ENCODE measurements around the gene RAET1G.
"Not testable (repeated sequence)": the region's sequence is repeated elsewhere in the genome, so short reads cannot be mapped to it uniquely, and the experiment has no call there.

The RAET1G gene

DNA sequence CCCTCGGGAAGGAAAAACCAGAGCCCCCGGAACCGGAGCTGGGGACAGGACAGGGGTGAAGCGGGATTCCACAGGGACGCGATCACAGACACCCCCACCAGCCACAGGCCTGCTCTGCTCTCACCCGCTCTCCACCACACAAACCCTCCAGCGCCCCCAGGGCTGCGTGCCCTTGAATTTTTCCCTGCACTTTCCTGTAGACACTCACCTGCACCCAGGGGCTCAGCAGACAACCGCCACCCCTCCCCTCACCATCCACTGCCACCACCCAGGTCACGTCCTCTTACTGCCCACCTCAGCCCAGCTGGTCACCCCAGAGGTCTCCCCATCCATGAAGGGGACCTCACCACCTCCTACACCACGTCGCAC, 19.5 kb upstream of the RAET1G start:
- H3K4me3 ChIP-seq (ENCODE audit: low read depth, low read length) = peak overlapping the region; percentile 68
- no peak for DNase-seq (ENCODE audit: low read depth)
- TF ChIP-seq, protein P1, sequence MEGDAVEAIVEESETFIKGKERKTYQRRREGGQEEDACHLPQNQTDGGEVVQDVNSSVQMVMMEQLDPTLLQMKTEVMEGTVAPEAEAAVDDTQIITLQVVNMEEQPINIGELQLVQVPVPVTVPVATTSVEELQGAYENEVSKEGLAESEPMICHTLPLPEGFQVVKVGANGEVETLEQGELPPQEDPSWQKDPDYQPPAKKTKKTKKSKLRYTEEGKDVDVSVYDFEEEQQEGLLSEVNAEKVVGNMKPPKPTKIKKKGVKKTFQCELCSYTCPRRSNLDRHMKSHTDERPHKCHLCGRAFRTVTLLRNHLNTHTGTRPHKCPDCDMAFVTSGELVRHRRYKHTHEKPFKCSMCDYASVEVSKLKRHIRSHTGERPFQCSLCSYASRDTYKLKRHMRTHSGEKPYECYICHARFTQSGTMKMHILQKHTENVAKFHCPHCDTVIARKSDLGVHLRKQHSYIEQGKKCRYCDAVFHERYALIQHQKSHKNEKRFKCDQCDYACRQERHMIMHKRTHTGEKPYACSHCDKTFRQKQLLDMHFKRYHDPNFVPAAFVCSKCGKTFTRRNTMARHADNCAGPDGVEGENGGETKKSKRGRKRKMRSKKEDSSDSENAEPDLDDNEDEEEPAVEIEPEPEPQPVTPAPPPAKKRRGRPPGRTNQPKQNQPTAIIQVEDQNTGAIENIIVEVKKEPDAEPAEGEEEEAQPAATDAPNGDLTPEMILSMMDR (conservative IDR thresholded peaks at IDR 0.05; ENCODE audit: low read depth, low read length) = no peak

DNA sequence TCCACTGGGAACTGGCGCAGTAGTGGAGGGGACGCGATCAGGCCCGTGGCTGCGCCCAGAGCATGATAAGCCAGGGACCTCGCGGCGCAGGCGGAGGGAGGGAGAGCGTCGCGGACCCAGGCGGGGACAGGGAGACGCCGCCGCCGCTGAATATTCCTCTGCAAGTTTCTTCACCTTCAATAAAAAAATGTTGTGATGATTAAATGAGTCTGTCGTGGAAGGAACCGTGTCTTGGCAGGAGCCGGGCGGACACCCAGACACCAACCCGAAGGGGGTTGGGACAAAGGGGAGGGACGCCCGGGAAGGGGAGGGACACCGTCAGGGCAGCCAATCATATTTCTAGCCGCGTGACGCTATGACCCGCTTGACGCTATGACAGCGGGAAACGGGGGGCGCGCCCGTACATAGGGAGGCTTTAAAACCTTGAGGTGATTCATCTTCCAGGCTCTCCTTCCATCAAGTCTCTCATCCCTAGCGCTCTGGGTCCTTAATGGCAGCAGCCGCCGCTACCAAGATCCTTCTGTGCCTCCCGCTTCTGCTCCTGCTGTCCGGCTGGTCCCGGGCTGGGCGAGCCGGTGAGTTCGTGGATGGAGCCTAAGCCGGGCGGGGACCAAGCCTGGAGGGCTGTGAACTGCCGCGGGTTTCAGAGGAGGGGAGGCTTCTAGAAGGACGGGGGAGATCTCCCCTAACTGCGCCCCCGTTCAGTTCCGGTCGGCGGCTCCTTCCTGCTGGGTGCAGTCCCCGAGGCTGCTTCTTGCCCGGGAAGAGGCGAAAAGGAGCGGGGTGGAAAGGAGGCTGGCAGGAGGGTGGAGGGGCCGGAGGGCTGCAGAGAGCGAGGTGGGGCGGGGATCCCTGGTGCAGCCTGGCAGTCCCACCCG, 18.9 kb upstream of the RAET1G start, which contains the start of gene ULBP2:
Gene ULBP2, plus strand, starts transcription at position 432 of the 878 bp plus-strand sequence. Its CDS starts 59 bp downstream, at position 491.
- TF ChIP-seq, protein P1 (conservative IDR thresholded peaks at IDR 0.05; ENCODE audit: low read depth, low read length) = no peak
- peak; percentile 93 for DNase-seq (ENCODE audit: low read depth)
- peak within 1 kb of the TSS; percentile 68 for H3K4me3 ChIP-seq (ENCODE audit: low read depth, low read length)

- no peak for DNase-seq (ENCODE audit: low read depth)
- H3K4me3 ChIP-seq (ENCODE audit: low read depth, low read length) = no peak overlapping the region
- TF ChIP-seq, protein P1 (conservative IDR thresholded peaks at IDR 0.05; ENCODE audit: low read depth, low read length) = no peak
Measured at GRCh38 chr6:149940672-149940982, 17.7 kb upstream of the RAET1G start.

DNA sequence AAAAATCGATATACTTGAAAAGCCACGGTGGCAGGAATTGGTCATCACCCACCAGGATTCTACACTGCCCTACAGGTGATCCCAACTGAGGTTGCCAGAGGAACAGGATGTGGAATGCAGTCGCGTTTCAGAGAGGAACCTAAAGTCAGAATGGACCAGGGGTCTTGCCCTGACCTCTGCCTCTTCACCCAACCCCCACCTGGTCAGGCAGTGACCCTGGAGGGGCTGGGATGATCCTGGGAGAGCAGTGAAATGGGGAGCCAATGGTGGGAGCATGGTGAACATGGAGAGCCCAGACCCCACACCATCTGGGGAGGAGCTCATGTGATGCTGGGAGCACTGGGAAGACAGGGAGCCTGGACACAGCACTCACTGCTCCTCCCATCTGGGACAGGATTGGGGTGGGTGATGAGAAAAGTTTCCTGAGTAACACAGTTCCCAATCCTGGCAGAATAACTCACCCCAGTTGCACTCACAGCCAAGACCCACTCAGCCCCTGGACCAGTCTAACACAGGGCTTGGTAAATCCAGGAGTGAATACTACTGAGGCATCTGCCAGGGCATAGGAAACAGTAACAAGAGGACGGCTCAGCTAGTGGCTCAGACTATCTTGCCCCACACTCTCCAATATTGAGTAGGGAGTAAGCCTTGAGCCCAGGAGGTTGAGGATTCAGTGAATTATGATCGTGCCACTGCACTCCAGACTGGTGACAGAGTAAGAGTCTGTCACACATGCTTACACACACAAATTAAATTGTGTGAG, 17.2 kb upstream of the RAET1G start:
- TF ChIP-seq, protein P1 (conservative IDR thresholded peaks at IDR 0.05; ENCODE audit: low read depth, low read length) = no peak
- DNase-seq (ENCODE audit: low read depth) = no peak
- H3K4me3 ChIP-seq (ENCODE audit: low read depth, low read length) = no peak overlapping the region

GRCh38 chr6:149939356-149939648, 16.4 kb upstream of the RAET1G start:
- DNase-seq (ENCODE audit: low read depth) = no peak
- H3K4me3 ChIP-seq (ENCODE audit: low read depth, low read length) = no peak overlapping the region
- TF ChIP-seq, protein P1 (conservative IDR thresholded peaks at IDR 0.05; ENCODE audit: low read depth, low read length) = no peak

GRCh38 chr6:149938571-149939355, 15.8 kb upstream of the RAET1G start:
- peak; percentile 13 for DNase-seq (ENCODE audit: low read depth)
- TF ChIP-seq, protein P1 (conservative IDR thresholded peaks at IDR 0.05; ENCODE audit: low read depth, low read length) = no peak
- peak overlapping the region; percentile 52 for H3K4me3 ChIP-seq (ENCODE audit: low read depth, low read length)

- not testable (repeated sequence) for DNase-seq (ENCODE audit: low read depth)
- H3K4me3 ChIP-seq (ENCODE audit: low read depth, low read length) = peak overlapping the region; percentile 52
Measured at GRCh38 chr6:149938013-149938570, 15.2 kb upstream of the RAET1G start.
